Ovary (tissue), 9 donors: Measurements from ENCODE around the gene PWWP2B. TPM values are rescaled to one million over a fixed set of nuclear protein-coding genes. Genes with fewer than 3 reads are reported as not detected.

Source experiments
- DNase-seq, 5 donors: peaks; one replicate each; pipeline ENCODE4 v3.0.0-alpha.2; 2019 to 2020
- H3K27ac ChIP-seq, 2 donors: fragments of 200-600 bp; one replicate each; pipeline versions ENCODE4 v1.5.1 to v1.8.0; 2019 to 2022
- H3K27me3 ChIP-seq: fragments of 200-600 bp; one replicate; pipeline ENCODE4 v1.8.0; 2022
- H3K36me3 ChIP-seq: fragments of 200-600 bp; sonication (generic); one replicate; pipeline ENCODE4 v1.5.1; 2019
- H3K4me1 ChIP-seq: one replicate; pipeline ENCODE4 v1.8.1; 2013; ENCODE audit warnings: mild to moderate bottlenecking, moderate library complexity; ENCODE audit not compliant: insufficient read depth
- H3K4me3 ChIP-seq: fragments of 200-600 bp; sonication (generic); one replicate; pipeline ENCODE4 v1.5.1; 2017
- H3K9me3 ChIP-seq, 2 donors: fragments of 200-600 bp in 1 of 2; sonication (generic) in 1 of 2; one replicate each; pipeline versions ENCODE4 v1.5.1 to v1.8.1; 2013 to 2019; ENCODE audit warnings: mild to moderate bottlenecking in 1 of 2, moderate library complexity in 1 of 2
- EP300 ChIP-seq: sonication (generic); formaldehyde crosslinking; IDR thresholded peaks from one replicate; pipeline ENCODE4 v1.6.1; 2017; ENCODE audit warnings: antibody characterized with exemption
- POLR2A ChIP-seq: fragments of 450-650 bp; IDR thresholded peaks from one replicate; pipeline ENCODE4 v1.6.1; 2017; ENCODE audit warnings: antibody characterized with exemption, mild to moderate bottlenecking, moderate library complexity
- WGBS, 3 donors: extraction: QIAGEN DNeasy Blood & Tissue Kit in 1 of 3; methylation state at CpG; one replicate each; pipeline versions ENCODE4 v1.1.5 to v1.1.7; 2013 to 2017; 5-methylcytosine and 5-hydroxymethylcytosine counted together
- intact Hi-C, 4 donors: fragments of 100-400 bp; cut with DNase I; formaldehyde crosslinking; loops; one replicate each; pipeline versions ENCODE4 v1.11.0 to v1.15.1; 2022 to 2023
- polyA plus RNA-seq, 2 donors: library from polyadenylated mRNA; stranded (reverse); fragments of 200-250 nt in 1 of 2; fragments of 350-450 nt in 1 of 2; fragmentation: Illumina TruSeq in 1 of 2; extraction: RNeasy Lipid Tissue Mini Kit (QIAGEN cat#74804) in 1 of 2; gene quantifications; one replicate each; pipeline ENCODE4 v1.2.3, GENCODE V29; 2013 to 2014
- total RNA-seq, 7 donors: library from RNA; depleted of rRNA in 2 of 7; stranded (reverse); fragments of >200 nt in 2 of 7; fragmentation: NEBNext Ultra II Directional in 3 of 7; extraction: Animal tissue kit (Norgen Biotek cat#: 25700) in 3 of 7; gene quantifications; one replicate each; pipeline versions ENCODE4 v1.1.0 to v1.2.4, GENCODE V29; 2016 to 2023
- TF ChIP-seq, protein P1 (sequence below), 3 donors: fragments of 450-650 bp in 2 of 3; fragments of 200-600 bp in 1 of 3; IDR thresholded peaks; one replicate each; pipeline versions ENCODE4 v1.5.1 to v1.8.0; 2016 to 2022; ENCODE audit warnings: antibody characterized with exemption in 3 of 3, mild to moderate bottlenecking in 1 of 3
- donor health status: DM: no; HTN: no; CAD: no; lungs with moderate emphysema.
- donor health status: DM: no; HTN: no; CAD: no.
- donor health status: Bipolar disorder and iron deficiency.
- donor health status: DM: yes; HTN: yes; CAD: no.
- donor health status: DM: no; HTN: no; CAD: no.
- donor health status: DM: yes; HTN: yes; CAD: no.

PWWP2B gene
- total and polyA plus RNA-seq, 9 donors: 1.1 to 26.0 (median 14.9) TPM

DNA sequence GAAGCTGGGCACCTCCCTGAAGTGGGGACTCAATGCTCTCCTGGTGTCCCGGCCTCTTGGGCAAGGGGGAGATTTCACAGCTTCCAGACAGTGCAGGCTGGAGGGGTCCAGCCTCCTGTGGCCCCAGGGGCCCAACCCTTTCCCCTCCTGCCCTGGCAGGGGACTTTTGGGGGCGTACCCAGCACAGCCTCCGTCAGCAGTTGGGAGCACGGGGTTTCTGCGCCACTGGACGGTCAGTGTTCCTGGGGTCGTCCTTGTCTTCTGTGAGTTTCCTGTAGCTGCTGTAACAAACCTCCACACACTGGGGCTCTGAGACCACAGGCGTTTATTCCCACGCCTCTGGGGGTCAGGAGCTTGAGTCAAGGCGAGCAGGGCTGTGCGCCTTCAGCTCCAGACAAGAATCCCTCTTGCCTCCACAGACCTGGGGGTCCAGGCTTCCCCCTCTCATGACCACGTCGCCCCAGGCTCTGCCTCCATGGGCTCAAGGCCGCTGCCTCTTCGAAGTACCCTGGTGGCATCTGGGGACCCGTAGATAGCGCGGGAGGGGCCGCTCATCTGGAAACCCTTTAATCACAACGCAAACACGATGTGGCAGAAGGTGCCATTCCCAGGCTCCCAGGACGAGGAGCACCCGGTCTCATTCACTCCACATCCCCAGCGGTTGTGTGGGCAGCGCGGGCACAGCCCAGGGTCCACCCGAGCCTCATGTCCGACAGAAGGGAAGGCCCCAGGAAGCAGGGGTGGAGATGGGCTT lies 14.0 kb downstream of the PWWP2B start:
- Histone ChIP-seq H3K36me3 (no peaks in the 10 kb centered on the region), H3K9me3 (no peaks in the 10 kb centered on the region), H3K27ac (peak overlapping the region; percentile 66 to 69), H3K4me3 (no peak overlapping the region), H3K27me3 (no peaks in the 10 kb centered on the region), H3K4me1 (peaks cover 40% of the 10 kb centered on the region)
- intact Hi-C loops: no loop called here
- DNase-seq: no peak
- WGBS, 3 donors: 64 to 80% (median 70%) methylated on average over 26 to 28 of the region's 28 CpGs
- TF ChIP-seq EP300 (no peak), POLR2A (no peak)
- TF ChIP-seq, protein P1, sequence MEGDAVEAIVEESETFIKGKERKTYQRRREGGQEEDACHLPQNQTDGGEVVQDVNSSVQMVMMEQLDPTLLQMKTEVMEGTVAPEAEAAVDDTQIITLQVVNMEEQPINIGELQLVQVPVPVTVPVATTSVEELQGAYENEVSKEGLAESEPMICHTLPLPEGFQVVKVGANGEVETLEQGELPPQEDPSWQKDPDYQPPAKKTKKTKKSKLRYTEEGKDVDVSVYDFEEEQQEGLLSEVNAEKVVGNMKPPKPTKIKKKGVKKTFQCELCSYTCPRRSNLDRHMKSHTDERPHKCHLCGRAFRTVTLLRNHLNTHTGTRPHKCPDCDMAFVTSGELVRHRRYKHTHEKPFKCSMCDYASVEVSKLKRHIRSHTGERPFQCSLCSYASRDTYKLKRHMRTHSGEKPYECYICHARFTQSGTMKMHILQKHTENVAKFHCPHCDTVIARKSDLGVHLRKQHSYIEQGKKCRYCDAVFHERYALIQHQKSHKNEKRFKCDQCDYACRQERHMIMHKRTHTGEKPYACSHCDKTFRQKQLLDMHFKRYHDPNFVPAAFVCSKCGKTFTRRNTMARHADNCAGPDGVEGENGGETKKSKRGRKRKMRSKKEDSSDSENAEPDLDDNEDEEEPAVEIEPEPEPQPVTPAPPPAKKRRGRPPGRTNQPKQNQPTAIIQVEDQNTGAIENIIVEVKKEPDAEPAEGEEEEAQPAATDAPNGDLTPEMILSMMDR (IDR thresholded peaks at IDR 0.05): no peak

GRCh38 chr10:132411561-132412253 lies 14.7 kb downstream of the PWWP2B start:
- H3K4me3 ChIP-seq: no peak overlapping the region
- peaks cover 40% of the 10 kb centered on the region for H3K4me1 ChIP-seq
- no peaks in the 10 kb centered on the region for H3K9me3 ChIP-seq
- WGBS, 3 donors: 3 to 7% (median 6%) methylated on average over 23 of the region's 23 CpGs
- DNase-seq: peak in 4 of 5 donors; percentile 58 to 70 (median 63)
- H3K27ac ChIP-seq: peak overlapping the region; percentile 66 to 69
- TF ChIP-seq EP300 (no peak), POLR2A (no peak)
- TF ChIP-seq, protein P1 (IDR thresholded peaks at IDR 0.05): no peak
- no peaks in the 10 kb centered on the region for H3K36me3 ChIP-seq
- intact Hi-C loops: no loop called here
- no peaks in the 10 kb centered on the region for H3K27me3 ChIP-seq

DNA sequence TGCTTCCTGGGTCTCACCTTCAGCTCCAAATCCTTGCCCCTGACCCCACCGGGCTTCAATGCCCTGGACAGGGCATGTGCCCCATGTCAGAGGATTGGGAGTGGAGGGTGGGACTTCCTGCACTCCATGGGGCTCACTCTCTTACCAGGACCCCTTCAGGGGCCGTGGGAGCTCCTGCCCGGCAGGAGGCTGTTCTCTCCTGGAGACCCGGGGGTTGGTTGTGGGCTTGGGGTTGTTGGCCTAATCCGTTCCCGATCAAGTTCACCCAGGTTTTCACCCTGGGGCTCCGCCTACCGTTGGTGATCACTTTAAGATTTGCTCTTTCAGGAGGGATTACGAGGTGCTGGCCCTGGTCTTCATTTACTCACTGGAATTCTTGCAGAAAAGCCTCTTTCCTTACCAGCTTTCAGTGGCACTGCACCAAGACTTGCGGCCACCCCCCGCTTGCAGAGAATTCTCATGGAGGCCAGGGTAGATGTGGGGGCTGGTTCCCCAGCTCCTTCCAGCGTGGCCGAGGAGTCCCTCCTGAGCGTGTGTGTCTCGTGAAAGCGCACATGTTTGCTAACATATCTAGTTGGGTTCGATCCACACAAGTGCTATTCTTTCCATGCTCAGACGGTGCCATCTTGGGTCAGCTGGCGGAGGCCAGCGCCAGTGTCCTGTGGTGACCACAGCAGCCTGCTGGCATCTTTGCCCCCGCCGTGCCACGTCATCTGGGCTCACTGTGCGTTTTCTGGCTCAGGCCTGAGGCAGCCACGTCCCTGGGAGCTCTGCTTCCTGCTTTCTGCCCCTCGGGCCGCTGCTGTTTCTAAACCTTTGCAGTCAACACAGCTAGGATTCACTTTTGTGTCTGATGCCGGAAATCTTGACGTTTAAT lies 15.6 kb downstream of the PWWP2B start:
- 73 to 84% (median 81%) methylated on average over 29 of the region's 29 CpGs for WGBS, 3 donors
- Histone ChIP-seq H3K27me3 (no peaks in the 10 kb centered on the region), H3K4me1 (peaks cover 32% of the 10 kb centered on the region), H3K36me3 (no peaks in the 10 kb centered on the region), H3K4me3 (no peak overlapping the region), H3K27ac (peak overlapping the region; percentile 66 to 69), H3K9me3 (no peaks in the 10 kb centered on the region)
- TF ChIP-seq, protein P1 (IDR thresholded peaks at IDR 0.05): no peak
- TF ChIP-seq EP300 (no peak), POLR2A (no peak)
- intact Hi-C loops: no loop called here
- DNase-seq: no peak
